ENCODE measurements around the gene TRAPPC14.

DNA sequence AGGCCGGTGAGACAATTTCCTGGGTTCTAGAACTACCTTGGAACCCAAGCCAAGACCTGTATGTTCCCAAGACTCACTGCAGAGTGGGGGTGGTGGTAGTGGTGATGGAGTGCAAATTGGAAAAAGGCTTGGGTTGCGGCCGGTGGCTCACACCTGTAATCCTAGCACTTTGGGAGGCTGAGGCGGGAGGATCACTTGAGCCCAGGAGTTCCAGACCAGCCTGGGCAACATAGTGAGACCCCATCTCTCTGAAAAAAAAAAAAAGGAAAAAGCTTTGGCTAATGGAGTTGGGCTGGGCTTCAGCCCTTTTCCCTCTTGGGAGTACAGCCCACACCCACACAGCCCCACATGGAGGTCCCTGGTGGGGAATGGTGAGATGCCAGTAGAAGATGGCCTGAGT, 53.0 kb downstream of the TRAPPC14 start:
- TF ChIP-seq, protein P1, sequence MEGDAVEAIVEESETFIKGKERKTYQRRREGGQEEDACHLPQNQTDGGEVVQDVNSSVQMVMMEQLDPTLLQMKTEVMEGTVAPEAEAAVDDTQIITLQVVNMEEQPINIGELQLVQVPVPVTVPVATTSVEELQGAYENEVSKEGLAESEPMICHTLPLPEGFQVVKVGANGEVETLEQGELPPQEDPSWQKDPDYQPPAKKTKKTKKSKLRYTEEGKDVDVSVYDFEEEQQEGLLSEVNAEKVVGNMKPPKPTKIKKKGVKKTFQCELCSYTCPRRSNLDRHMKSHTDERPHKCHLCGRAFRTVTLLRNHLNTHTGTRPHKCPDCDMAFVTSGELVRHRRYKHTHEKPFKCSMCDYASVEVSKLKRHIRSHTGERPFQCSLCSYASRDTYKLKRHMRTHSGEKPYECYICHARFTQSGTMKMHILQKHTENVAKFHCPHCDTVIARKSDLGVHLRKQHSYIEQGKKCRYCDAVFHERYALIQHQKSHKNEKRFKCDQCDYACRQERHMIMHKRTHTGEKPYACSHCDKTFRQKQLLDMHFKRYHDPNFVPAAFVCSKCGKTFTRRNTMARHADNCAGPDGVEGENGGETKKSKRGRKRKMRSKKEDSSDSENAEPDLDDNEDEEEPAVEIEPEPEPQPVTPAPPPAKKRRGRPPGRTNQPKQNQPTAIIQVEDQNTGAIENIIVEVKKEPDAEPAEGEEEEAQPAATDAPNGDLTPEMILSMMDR (IDR thresholded peaks at IDR 0.05), result no peak
- no peak for TF ChIP-seq POLR2A (IDR thresholded peaks at IDR 0.05)
